ENCODE results near the gene EEPD1. TPM values are rescaled to one million over a fixed set of nuclear protein-coding genes. Genes with fewer than 3 reads are reported as not detected.

EEPD1 gene
- total and polyA plus RNA-seq, 7 experiments from 2014 or later: 2.2 to 15.8 (median 11.3) TPM

GRCh38 chr7:36338256-36338655, 185.2 kb downstream of the EEPD1 start:
- intact Hi-C loops (cut with micrococcal nuclease): no loop called here
- Mint-ChIP-seq H3K27me3 (peaks cover 3 to 18% (median 4%) of the 10 kb centered on the region in 5 donors), H3K36me3 (peaks cover 0 to 11% (median 0%) of the 10 kb centered on the region in 5 donors), H3K27ac (no peak overlapping the region), H3K9me3 (peaks cover 0 to 7% (median 0%) of the 10 kb centered on the region in 11 donors), H3K4me1 (no peaks in the 10 kb centered on the region), H3K4me3 (no peak overlapping the region)
- no peak for DNase-seq
- Histone ChIP-seq H3K27me3 (ENCODE audit: control insufficient read depth in 2 of 2, insufficient read depth in 2 of 2, low read length in 2 of 2) (no peaks in the 10 kb centered on the region), H3K36me3 (ENCODE audit: control insufficient read depth in 2 of 3, insufficient read depth in 3 of 3, low read length in 3 of 3) (no peaks in the 10 kb centered on the region), H3K9me3 (ENCODE audit: control insufficient read depth in 2 of 3, low read length in 3 of 3) (no peaks in the 10 kb centered on the region), H3K4me1 (ENCODE audit: control insufficient read depth in 2 of 2, insufficient read depth in 2 of 2, low read length in 2 of 2) (no peaks in the 10 kb centered on the region), H3K27ac (ENCODE audit: low read depth, low read length) (no peak overlapping the region), H3K4me3 (ENCODE audit: low read length) (no peak overlapping the region)
- ATAC-seq: no peak
- ChIA-PET POLR2A (no interaction called here), CTCF (no interaction called here)

GRCh38 chr7:36343548-36343947, 190.5 kb downstream of the EEPD1 start:
- CTCF ChIA-PET: no interaction called here
- Mint-ChIP-seq H3K4me1 (no peaks in the 10 kb centered on the region), H3K9me3 (peaks cover 0 to 3% (median 0%) of the 10 kb centered on the region in 11 donors), H3K27me3 (peaks cover 3 to 37% (median 9%) of the 10 kb centered on the region in 5 donors), H3K36me3 (peaks cover 0 to 7% (median 0%) of the 10 kb centered on the region in 5 donors), H3K4me3 (no peak overlapping the region), H3K27ac (no peak overlapping the region)
- H3K27ac ChIP-seq (ENCODE audit: low read depth, low read length): no peak overlapping the region
- H3K27me3 ChIP-seq (ENCODE audit: control insufficient read depth in 2 of 2, insufficient read depth in 2 of 2, low read length in 2 of 2): no peaks in the 10 kb centered on the region
- H3K4me3 ChIP-seq (ENCODE audit: low read length): no peak overlapping the region
- no peak for ATAC-seq
- no peaks in the 10 kb centered on the region for H3K36me3 ChIP-seq (ENCODE audit: control insufficient read depth in 2 of 3, insufficient read depth in 3 of 3, low read length in 3 of 3)
- POLR2A ChIA-PET: no interaction called here
- no peak for DNase-seq
- no peaks in the 10 kb centered on the region for H3K4me1 ChIP-seq (ENCODE audit: control insufficient read depth in 2 of 2, insufficient read depth in 2 of 2, low read length in 2 of 2)
- intact Hi-C loops (cut with micrococcal nuclease): no loop called here
- H3K9me3 ChIP-seq (ENCODE audit: control insufficient read depth in 2 of 3, low read length in 3 of 3): no peaks in the 10 kb centered on the region

- intact Hi-C loops (cut with micrococcal nuclease): no loop called here
- peaks cover 0 to 1% (median 0%) of the 10 kb centered on the region in 7 donors for H3K4me1 Mint-ChIP-seq
- ChIA-PET POLR2A (no interaction called here), CTCF (no interaction called here)
- peaks cover 0 to 3% (median 0%) of the 10 kb centered on the region in 11 donors for H3K9me3 Mint-ChIP-seq
- peaks cover 3 to 43% (median 9%) of the 10 kb centered on the region in 5 donors for H3K27me3 Mint-ChIP-seq
- no peak overlapping the region for H3K27ac Mint-ChIP-seq
- H3K9me3 ChIP-seq (ENCODE audit: control insufficient read depth in 2 of 3, low read length in 3 of 3): no peaks in the 10 kb centered on the region
- no peaks in the 10 kb centered on the region for H3K4me1 ChIP-seq (ENCODE audit: control insufficient read depth in 2 of 2, insufficient read depth in 2 of 2, low read length in 2 of 2)
- no peaks in the 10 kb centered on the region for H3K36me3 ChIP-seq (ENCODE audit: control insufficient read depth in 2 of 3, insufficient read depth in 3 of 3, low read length in 3 of 3)
- H3K4me3 ChIP-seq (ENCODE audit: low read length): no peak overlapping the region
- peaks cover 0 to 7% (median 0%) of the 10 kb centered on the region in 5 donors for H3K36me3 Mint-ChIP-seq
- no peaks in the 10 kb centered on the region for H3K27me3 ChIP-seq (ENCODE audit: control insufficient read depth in 2 of 2, insufficient read depth in 2 of 2, low read length in 2 of 2)
- H3K4me3 Mint-ChIP-seq: no peak overlapping the region
- no peak for DNase-seq
- no peak overlapping the region for H3K27ac ChIP-seq (ENCODE audit: low read depth, low read length)
- ATAC-seq: no peak
Observed at GRCh38 chr7:36344622-36345021, 191.6 kb downstream of the EEPD1 start.

DNA sequence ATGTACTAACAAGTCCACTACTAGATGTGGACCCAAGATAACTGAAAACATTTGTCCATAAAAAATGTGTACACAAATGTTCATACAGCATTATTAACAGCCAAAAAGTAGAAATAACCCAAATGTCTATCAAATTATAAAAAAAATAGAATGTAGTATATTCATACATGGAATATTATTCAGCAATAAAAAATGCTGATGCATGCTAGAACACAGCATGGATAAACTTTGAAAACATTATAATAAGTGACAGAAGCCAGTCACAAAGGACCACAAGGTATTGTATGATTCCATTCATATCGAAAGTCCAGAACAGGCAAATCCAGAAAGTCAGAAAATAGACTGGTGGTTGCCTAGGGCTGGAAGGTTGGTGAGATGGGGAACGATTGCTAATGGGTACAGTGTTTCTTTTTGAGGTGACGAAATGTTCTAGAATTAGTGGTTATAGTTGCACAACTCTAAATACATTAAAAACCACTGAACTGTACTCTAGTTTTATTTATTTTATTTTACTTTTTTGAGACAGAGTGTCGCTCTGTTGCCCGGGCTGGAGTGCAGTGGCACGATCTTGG, 193.3 kb downstream of the EEPD1 start:
- H3K27me3 Mint-ChIP-seq: peaks cover 3 to 40% (median 5%) of the 10 kb centered on the region in 5 donors
- Histone ChIP-seq H3K27me3 (ENCODE audit: control insufficient read depth in 2 of 2, insufficient read depth in 2 of 2, low read length in 2 of 2) (no peaks in the 10 kb centered on the region), H3K4me3 (ENCODE audit: low read length) (no peak overlapping the region), H3K27ac (ENCODE audit: low read depth, low read length) (no peak overlapping the region), H3K4me1 (ENCODE audit: control insufficient read depth in 2 of 2, insufficient read depth in 2 of 2, low read length in 2 of 2) (no peaks in the 10 kb centered on the region), H3K36me3 (ENCODE audit: control insufficient read depth in 2 of 3, insufficient read depth in 3 of 3, low read length in 3 of 3) (no peaks in the 10 kb centered on the region), H3K9me3 (ENCODE audit: control insufficient read depth in 2 of 3, low read length in 3 of 3) (no peaks in the 10 kb centered on the region)
- H3K27ac Mint-ChIP-seq: no peak overlapping the region
- H3K36me3 Mint-ChIP-seq: no peaks in the 10 kb centered on the region
- H3K4me1 Mint-ChIP-seq: peaks cover 0 to 1% (median 0%) of the 10 kb centered on the region in 7 donors
- no peak for ATAC-seq
- peaks cover 0 to 3% (median 0%) of the 10 kb centered on the region in 11 donors for H3K9me3 Mint-ChIP-seq
- H3K4me3 Mint-ChIP-seq: no peak overlapping the region
- no peak for DNase-seq
- POLR2A ChIA-PET: no interaction called here
- intact Hi-C loops (cut with micrococcal nuclease): no loop called here
- CTCF ChIA-PET: no interaction called here

DNA sequence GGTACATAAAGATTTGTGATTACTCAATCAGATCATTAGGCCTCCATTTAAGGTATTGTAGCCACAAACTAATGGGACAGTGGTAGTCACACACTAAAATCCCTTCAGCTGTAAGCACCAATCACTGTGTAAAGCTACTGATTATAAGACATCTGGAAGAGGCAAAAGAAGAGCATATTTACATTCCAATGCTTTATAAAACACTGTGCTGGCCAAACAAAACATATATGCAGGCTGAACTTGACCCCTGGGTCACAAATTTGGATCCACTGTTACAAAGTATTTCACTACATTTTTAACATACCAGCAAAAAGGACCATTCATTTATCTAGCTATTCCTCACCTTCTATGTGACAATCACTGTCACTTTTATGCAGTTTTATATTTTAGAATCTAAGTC, 195.2 kb downstream of the EEPD1 start:
- Histone ChIP-seq H3K4me1 (ENCODE audit: control insufficient read depth in 2 of 2, insufficient read depth in 2 of 2, low read length in 2 of 2) (no peaks in the 10 kb centered on the region), H3K36me3 (ENCODE audit: control insufficient read depth in 2 of 3, insufficient read depth in 3 of 3, low read length in 3 of 3) (no peaks in the 10 kb centered on the region), H3K4me3 (ENCODE audit: low read length) (no peak overlapping the region), H3K27ac (ENCODE audit: low read depth, low read length) (no peak overlapping the region), H3K9me3 (ENCODE audit: control insufficient read depth in 2 of 3, low read length in 3 of 3) (no peaks in the 10 kb centered on the region), H3K27me3 (ENCODE audit: control insufficient read depth in 2 of 2, insufficient read depth in 2 of 2, low read length in 2 of 2) (no peaks in the 10 kb centered on the region)
- CTCF ChIA-PET: no interaction called here
- DNase-seq (no peak), ATAC-seq (no peak)
- H3K4me3 Mint-ChIP-seq: no peak overlapping the region
- POLR2A ChIA-PET: interaction anchor here (0.6 to 0.9 kb wide), 2 partner anchors 11 to 598 kb away, joined by 3 read pairs; no protein-coding TSS in a partner anchor
- peaks cover 0 to 30% (median 4%) of the 10 kb centered on the region in 5 donors for H3K27me3 Mint-ChIP-seq
- H3K9me3 Mint-ChIP-seq: peaks cover 0 to 1% (median 0%) of the 10 kb centered on the region in 11 donors
- H3K4me1 Mint-ChIP-seq: peaks cover 0 to 1% (median 0%) of the 10 kb centered on the region in 7 donors
- no peaks in the 10 kb centered on the region for H3K36me3 Mint-ChIP-seq
- H3K27ac Mint-ChIP-seq: no peak overlapping the region
- intact Hi-C loops (cut with micrococcal nuclease): no loop called here

DNA sequence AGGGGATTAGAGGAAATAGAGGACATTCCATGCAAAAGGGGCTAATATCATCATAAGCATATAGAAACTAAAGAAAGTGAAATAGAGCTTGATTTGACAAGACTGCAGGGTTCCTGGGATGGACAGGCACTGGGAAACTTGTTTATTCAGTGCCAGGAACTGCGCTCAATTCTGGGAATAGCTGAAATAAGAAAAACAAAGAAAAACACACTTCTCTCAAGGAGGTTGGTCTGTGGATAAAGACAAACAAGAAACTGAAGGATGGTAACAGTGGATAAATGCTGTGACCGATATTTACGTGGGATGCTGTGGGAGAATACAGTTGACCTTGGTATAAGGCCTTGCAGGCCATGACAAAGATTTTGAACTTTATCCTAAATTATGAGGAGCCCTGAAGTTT, 195.7 kb downstream of the EEPD1 start:
- intact Hi-C loops (cut with micrococcal nuclease): no loop called here
- DNase-seq: no peak
- CTCF ChIA-PET: no interaction called here
- Mint-ChIP-seq H3K4me1 (peaks cover 0 to 1% (median 0%) of the 10 kb centered on the region in 7 donors), H3K27ac (no peak overlapping the region), H3K36me3 (no peaks in the 10 kb centered on the region), H3K4me3 (no peak overlapping the region), H3K27me3 (peaks cover 0 to 27% (median 4%) of the 10 kb centered on the region in 5 donors), H3K9me3 (no peaks in the 10 kb centered on the region)
- Histone ChIP-seq H3K27ac (ENCODE audit: low read depth, low read length) (no peak overlapping the region), H3K4me1 (ENCODE audit: control insufficient read depth in 2 of 2, insufficient read depth in 2 of 2, low read length in 2 of 2) (no peaks in the 10 kb centered on the region), H3K27me3 (ENCODE audit: control insufficient read depth in 2 of 2, insufficient read depth in 2 of 2, low read length in 2 of 2) (no peaks in the 10 kb centered on the region), H3K4me3 (ENCODE audit: low read length) (no peak overlapping the region), H3K36me3 (ENCODE audit: control insufficient read depth in 2 of 3, insufficient read depth in 3 of 3, low read length in 3 of 3) (no peaks in the 10 kb centered on the region), H3K9me3 (ENCODE audit: control insufficient read depth in 2 of 3, low read length in 3 of 3) (no peaks in the 10 kb centered on the region)
- ATAC-seq: no peak
- POLR2A ChIA-PET: interaction anchor here (0.6 kb wide), 1 partner anchor 598 kb away, joined by 3 read pairs; no protein-coding TSS in a partner anchor

- no peaks in the 10 kb centered on the region for H3K36me3 Mint-ChIP-seq
- H3K4me1 Mint-ChIP-seq: peaks cover 0 to 1% (median 0%) of the 10 kb centered on the region in 7 donors
- no peak overlapping the region for H3K27ac Mint-ChIP-seq
- Histone ChIP-seq H3K27me3 (ENCODE audit: control insufficient read depth in 2 of 2, insufficient read depth in 2 of 2, low read length in 2 of 2) (no peaks in the 10 kb centered on the region), H3K36me3 (ENCODE audit: control insufficient read depth in 2 of 3, insufficient read depth in 3 of 3, low read length in 3 of 3) (no peaks in the 10 kb centered on the region), H3K4me3 (ENCODE audit: low read length) (no peak overlapping the region), H3K9me3 (ENCODE audit: control insufficient read depth in 2 of 3, low read length in 3 of 3) (no peaks in the 10 kb centered on the region), H3K4me1 (ENCODE audit: control insufficient read depth in 2 of 2, insufficient read depth in 2 of 2, low read length in 2 of 2) (no peaks in the 10 kb centered on the region), H3K27ac (ENCODE audit: low read depth, low read length) (no peak overlapping the region)
- no peak for ATAC-seq
- no peak for DNase-seq
- no peak overlapping the region for H3K4me3 Mint-ChIP-seq
- POLR2A ChIA-PET: no interaction called here
- H3K27me3 Mint-ChIP-seq: peaks cover 0 to 27% (median 4%) of the 10 kb centered on the region in 5 donors
- CTCF ChIA-PET: no interaction called here
- H3K9me3 Mint-ChIP-seq: no peaks in the 10 kb centered on the region
- intact Hi-C loops (cut with micrococcal nuclease): no loop called here
Observed at GRCh38 chr7:36349626-36350025, 196.6 kb downstream of the EEPD1 start.
